HEK293 (cell line): ENCODE data around the gene MED28.
"Not testable (repeated sequence)": the region's sequence is repeated elsewhere in the genome, so short reads cannot be mapped to it uniquely, and the experiment has no call there.

Source experiments
- CTCF ChIA-PET: fragments of 350-600 bp; formaldehyde crosslinking; extraction: SDS; loops from one replicate; lab custom pipeline; 2021; ENCODE audit warnings: antibody characterized with exemption; lab: Yijun Ruan, JAX
- POLR2A ChIA-PET: fragments of 300-600 bp; formaldehyde crosslinking; extraction: SDS; loops from one replicate; lab custom pipeline; 2020; ENCODE audit warnings: antibody characterized with exemption, inconsistent platforms; lab: Yijun Ruan, JAX
- H3K27ac ChIP-seq: fragments of 200-500 bp; sonication (Bioruptor generic); 2 replicates; pipeline ENCODE4 v1.5.1; 2014; ENCODE audit warnings: low read depth, low read length, control low read depth, inconsistent platforms; ENCODE audit errors: extremely low read depth
- H3K36me3 ChIP-seq, 2 experiments: fragments of 200-500 bp in 1 of 2; sonication (Bioruptor generic) in 1 of 2; 1 replicate in 1 of 2; 2 replicates in 1 of 2; pipeline ENCODE4 v1.5.1; 2014 to 2017; ENCODE audit warnings: inconsistent platforms in 2 of 2, low read length in 2 of 2; ENCODE audit not compliant: control insufficient read depth in 2 of 2, insufficient read depth in 1 of 2
- H3K4me1 ChIP-seq: fragments of 200-500 bp; sonication (Bioruptor generic); 2 replicates; pipeline ENCODE4 v1.5.1; 2014; ENCODE audit warnings: mild to moderate bottlenecking, low read length, inconsistent platforms; ENCODE audit not compliant: control insufficient read depth, insufficient read depth
- H3K4me3 ChIP-seq: 2 replicates; pipeline ENCODE4 v1.5.1; 2011; ENCODE audit warnings: low read depth, mild to moderate bottlenecking, control low read depth, low read length, moderate library complexity
- H3K9me3 ChIP-seq: fragments of 200-500 bp; sonication (Bioruptor generic); 2 replicates; pipeline ENCODE4 v1.5.1; 2014; ENCODE audit warnings: low read depth, low read length, inconsistent platforms; ENCODE audit not compliant: control insufficient read depth, insufficient read depth
- BCL11B ChIP-seq: fragments of 450-650 bp; formaldehyde crosslinking; IDR thresholded peaks from 2 replicates; pipeline ENCODE4 v1.5.1; 2016; ENCODE audit warnings: low read depth, missing biosample characterization, missing genetic modification characterization
- HOXA7 ChIP-seq: sonication (generic); formaldehyde crosslinking; IDR thresholded peaks from 2 replicates; pipeline ENCODE4 v1.8.1; 2022; ENCODE audit warnings: missing genetic modification reagents, borderline replicate concordance
- PRDM4 ChIP-seq: fragments of 450-650 bp; formaldehyde crosslinking; IDR thresholded peaks from 2 replicates; pipeline ENCODE4 v1.5.1; 2017; ENCODE audit warnings: missing biosample characterization, missing genetic modification characterization
- SP7 ChIP-seq: fragments of 450-650 bp; formaldehyde crosslinking; IDR thresholded peaks from 2 replicates; pipeline ENCODE4 v1.5.1; 2016; ENCODE audit warnings: missing biosample characterization, missing genetic modification characterization
- ZFP69B ChIP-seq: fragments of 450-650 bp; formaldehyde crosslinking; IDR thresholded peaks from 2 replicates; pipeline ENCODE4 v1.5.1; 2016; ENCODE audit warnings: missing biosample characterization, missing genetic modification characterization
- ZNF132 ChIP-seq: fragments of 450-650 bp; formaldehyde crosslinking; IDR thresholded peaks from 2 replicates; pipeline ENCODE4 v1.5.1; 2017; ENCODE audit warnings: missing biosample characterization, missing genetic modification characterization, borderline replicate concordance
- ZNF354C ChIP-seq: fragments of 450-650 bp; formaldehyde crosslinking; IDR thresholded peaks from 2 replicates; pipeline ENCODE4 v1.5.1; 2016; ENCODE audit warnings: missing biosample characterization, missing genetic modification characterization, low read depth, borderline replicate concordance
- ZNF366 ChIP-seq: fragments of 450-650 bp; formaldehyde crosslinking; conservative IDR thresholded peaks from 2 replicates; pipeline ENCODE4 v1.5.1; 2016; ENCODE audit warnings: missing biosample characterization, missing genetic modification characterization
- ZNF404 ChIP-seq: fragments of 450-650 bp; formaldehyde crosslinking; IDR thresholded peaks from 2 replicates; pipeline ENCODE4 v1.5.1; 2017; ENCODE audit warnings: missing biosample characterization, missing genetic modification characterization
- ZNF513 ChIP-seq: fragments of 450-650 bp; IDR thresholded peaks from 2 replicates; pipeline ENCODE4 v1.5.1; 2018; ENCODE audit warnings: missing biosample characterization, missing genetic modification characterization
- ZNF544 ChIP-seq: fragments of 450-650 bp; formaldehyde crosslinking; IDR thresholded peaks from 2 replicates; pipeline ENCODE4 v1.5.0; 2017; ENCODE audit warnings: missing biosample characterization, missing genetic modification characterization
- ZNF555 ChIP-seq: fragments of 450-650 bp; formaldehyde crosslinking; conservative IDR thresholded peaks from 2 replicates; pipeline ENCODE4 v1.5.1; 2017; ENCODE audit warnings: missing biosample characterization, mild to moderate bottlenecking, missing genetic modification characterization, inconsistent platforms
- ZNF558 ChIP-seq: fragments of 450-650 bp; formaldehyde crosslinking; IDR thresholded peaks from 2 replicates; pipeline ENCODE4 v1.5.1; 2016; ENCODE audit warnings: missing biosample characterization, missing genetic modification characterization
- ZNF596 ChIP-seq: fragments of 450-650 bp; IDR thresholded peaks from 2 replicates; pipeline ENCODE4 v1.5.0; 2018; ENCODE audit warnings: missing biosample characterization, mild to moderate bottlenecking, missing genetic modification characterization, moderate library complexity
- ZNF76 ChIP-seq: fragments of 450-650 bp; formaldehyde crosslinking; IDR thresholded peaks from 2 replicates; pipeline ENCODE4; 2016; ENCODE audit warnings: low read depth, missing biosample characterization, missing genetic modification characterization, borderline replicate concordance
- TF ChIP-seq, protein P1 (sequence below): fragments of 450-650 bp; formaldehyde crosslinking; IDR thresholded peaks from 2 replicates; pipeline ENCODE4 v1.5.1; 2016; ENCODE audit warnings: missing biosample characterization, missing genetic modification characterization
- TF ChIP-seq, protein P2 (sequence below): fragments of 450-650 bp; formaldehyde crosslinking; IDR thresholded peaks from 2 replicates; pipeline ENCODE4 v1.5.1; 2016; ENCODE audit warnings: missing biosample characterization, missing genetic modification characterization

Gene MED28

DNA sequence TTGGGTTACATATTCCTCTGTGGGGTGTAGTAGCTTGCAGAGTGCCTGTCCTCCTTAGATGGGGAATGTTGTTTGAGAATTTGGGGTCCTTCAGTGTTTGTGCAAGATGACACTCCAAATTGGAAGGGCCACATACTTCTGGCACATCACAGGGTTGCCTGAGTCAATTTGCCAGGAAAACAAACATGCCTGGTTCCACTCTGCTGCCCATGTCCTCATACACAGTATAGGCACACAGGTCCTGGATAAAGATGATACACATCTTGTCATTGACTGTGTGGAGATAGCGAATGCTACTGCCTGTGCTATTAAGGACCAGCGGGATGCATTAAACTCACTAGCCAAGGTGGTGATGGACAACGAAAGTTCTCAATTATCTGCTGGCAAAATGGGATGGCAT, 48.6 kb upstream of the MED28 start (continued):
- TF ChIP-seq, protein P1, sequence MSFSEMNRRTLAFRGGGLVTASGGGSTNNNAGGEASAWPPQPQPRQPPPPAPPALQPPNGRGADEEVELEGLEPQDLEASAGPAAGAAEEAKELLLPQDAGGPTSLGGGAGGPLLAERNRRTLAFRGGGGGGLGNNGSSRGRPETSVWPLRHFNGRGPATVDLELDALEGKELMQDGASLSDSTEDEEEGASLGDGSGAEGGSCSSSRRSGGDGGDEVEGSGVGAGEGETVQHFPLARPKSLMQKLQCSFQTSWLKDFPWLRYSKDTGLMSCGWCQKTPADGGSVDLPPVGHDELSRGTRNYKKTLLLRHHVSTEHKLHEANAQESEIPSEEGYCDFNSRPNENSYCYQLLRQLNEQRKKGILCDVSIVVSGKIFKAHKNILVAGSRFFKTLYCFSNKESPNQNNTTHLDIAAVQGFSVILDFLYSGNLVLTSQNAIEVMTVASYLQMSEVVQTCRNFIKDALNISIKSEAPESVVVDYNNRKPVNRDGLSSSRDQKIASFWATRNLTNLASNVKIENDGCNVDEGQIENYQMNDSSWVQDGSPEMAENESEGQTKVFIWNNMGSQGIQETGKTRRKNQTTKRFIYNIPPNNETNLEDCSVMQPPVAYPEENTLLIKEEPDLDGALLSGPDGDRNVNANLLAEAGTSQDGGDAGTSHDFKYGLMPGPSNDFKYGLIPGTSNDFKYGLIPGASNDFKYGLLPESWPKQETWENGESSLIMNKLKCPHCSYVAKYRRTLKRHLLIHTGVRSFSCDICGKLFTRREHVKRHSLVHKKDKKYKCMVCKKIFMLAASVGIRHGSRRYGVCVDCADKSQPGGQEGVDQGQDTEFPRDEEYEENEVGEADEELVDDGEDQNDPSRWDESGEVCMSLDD (tag by site-specific recombination) = no peak
- TF ChIP-seq ZNF558 (tag by site-specific recombination) (no peak), PRDM4 (no peak), ZNF404 (no peak), ZNF354C (tag by site-specific recombination) (no peak), ZFP69B (tag by site-specific recombination) (no peak), ZNF555 (tag by site-specific recombination) (no peak)

DNA sequence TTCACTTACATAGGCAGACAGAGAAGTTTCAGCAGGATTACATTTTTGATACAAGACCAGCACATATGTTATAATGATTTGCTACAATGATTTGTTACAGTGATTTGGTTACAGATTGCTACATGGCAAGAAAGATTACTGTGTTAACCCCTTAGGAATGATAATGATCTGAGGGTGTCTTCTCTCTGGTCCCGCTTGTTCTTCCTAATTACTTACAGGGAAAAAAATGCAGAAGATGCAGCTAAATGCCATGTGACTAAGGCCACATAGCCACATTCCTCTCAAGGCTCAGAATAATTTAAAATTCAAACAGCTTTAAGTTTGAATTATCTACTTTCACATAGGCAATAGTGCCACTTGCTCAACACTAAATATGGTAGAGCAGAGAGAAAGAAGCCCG, 47.2 kb upstream of the MED28 start:
- ChIA-PET CTCF (no interaction called here), POLR2A (interaction anchor here (1.1 kb wide), 1 partner anchor 10 kb away, joined by 5 read pairs; the partner anchor contains the start of gene LAP3)

GRCh38 chr4:17574206-17574605, 40.2 kb upstream of the MED28 start:
- ChIA-PET POLR2A (no interaction called here), CTCF (interaction anchor here (0.6 kb wide), 1 partner anchor 9 kb away, joined by 4 read pairs; no protein-coding TSS in a partner anchor)
- peaks cover 0 to under 1% of the 10 kb centered on the region in 2 experiments; a peak in 1 of 3 replicates for H3K36me3 ChIP-seq
- TF ChIP-seq BCL11B (tag by site-specific recombination) (no peak), ZNF513 (tag by site-specific recombination) (no peak), ZNF366 (tag by site-specific recombination) (no peak), SP7 (no peak), HOXA7 (no peak), ZNF596 (no peak), ZNF76 (tag by site-specific recombination) (no peak), ZNF132 (no peak)
- TF ChIP-seq, protein P2, sequence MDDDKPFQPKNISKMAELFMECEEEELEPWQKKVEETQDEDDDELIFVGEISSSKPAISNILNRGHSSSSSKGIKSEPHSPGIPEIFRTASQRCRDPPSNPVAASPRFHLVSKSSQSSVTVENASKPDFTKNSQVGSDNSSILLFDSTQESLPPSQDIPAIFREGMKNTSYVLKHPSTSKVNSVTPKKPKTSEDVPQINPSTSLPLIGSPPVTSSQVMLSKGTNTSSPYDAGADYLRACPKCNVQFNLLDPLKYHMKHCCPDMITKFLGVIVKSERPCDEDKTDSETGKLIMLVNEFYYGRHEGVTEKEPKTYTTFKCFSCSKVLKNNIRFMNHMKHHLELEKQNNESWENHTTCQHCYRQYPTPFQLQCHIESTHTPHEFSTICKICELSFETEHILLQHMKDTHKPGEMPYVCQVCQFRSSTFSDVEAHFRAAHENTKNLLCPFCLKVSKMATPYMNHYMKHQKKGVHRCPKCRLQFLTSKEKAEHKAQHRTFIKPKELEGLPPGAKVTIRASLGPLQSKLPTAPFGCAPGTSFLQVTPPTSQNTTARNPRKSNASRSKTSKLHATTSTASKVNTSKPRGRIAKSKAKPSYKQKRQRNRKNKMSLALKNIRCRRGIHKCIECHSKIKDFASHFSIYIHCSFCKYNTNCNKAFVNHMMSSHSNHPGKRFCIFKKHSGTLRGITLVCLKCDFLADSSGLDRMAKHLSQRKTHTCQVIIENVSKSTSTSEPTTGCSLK (tag by site-specific recombination) = no peak
- H3K27ac ChIP-seq = no peak overlapping the region
- H3K4me1 ChIP-seq = no peaks in the 10 kb centered on the region
- no peaks in the 10 kb centered on the region for H3K9me3 ChIP-seq
- no peak overlapping the region for H3K4me3 ChIP-seq

More for the DNA sequence above, 47.2 kb upstream of the MED28 start:
- no peaks in the 10 kb centered on the region for H3K36me3 ChIP-seq
- H3K4me1 ChIP-seq = no peaks in the 10 kb centered on the region
- H3K9me3 ChIP-seq = no peaks in the 10 kb centered on the region
- no peak for TF ChIP-seq ZNF544 (tag by site-specific recombination)
- no peak overlapping the region for H3K4me3 ChIP-seq
- no peak overlapping the region for H3K27ac ChIP-seq

DNA sequence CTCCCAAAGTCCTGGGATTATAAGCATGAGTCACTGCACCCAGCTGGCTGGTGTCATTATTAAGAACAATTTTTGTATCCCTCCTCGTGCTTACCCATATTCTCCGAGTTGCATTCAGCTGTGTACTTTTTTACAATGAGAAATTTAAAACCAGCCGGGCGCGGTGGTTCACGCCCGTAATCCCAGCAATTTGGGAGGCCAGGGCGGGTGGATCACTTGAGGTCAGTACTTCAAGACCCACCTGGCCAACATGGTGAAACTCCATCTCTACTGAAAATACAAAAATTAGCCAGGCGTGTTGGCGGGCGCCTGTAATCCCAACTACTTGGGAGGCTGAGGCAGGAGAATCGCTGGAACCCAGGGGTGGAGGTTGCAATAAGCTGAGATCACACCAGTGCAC, 39.3 kb upstream of the MED28 start:
- H3K36me3 ChIP-seq, H3K9me3 ChIP-seq, POLR2A ChIA-PET, H3K27ac ChIP-seq, H3K4me1 ChIP-seq, H3K4me3 ChIP-seq: not testable (repeated sequence)
- CTCF ChIA-PET = interaction anchor here (0.6 kb wide), 1 partner anchor 61 kb away, joined by 5 read pairs; no protein-coding TSS in a partner anchor
